ENCODE results near the gene LIX1L. TPM values are rescaled to one million over a fixed set of nuclear protein-coding genes. Genes with fewer than 3 reads are reported as not detected.

The LIX1L gene
- total RNA-seq, 1 donor from 2014 or later = 39.4 TPM

DNA sequence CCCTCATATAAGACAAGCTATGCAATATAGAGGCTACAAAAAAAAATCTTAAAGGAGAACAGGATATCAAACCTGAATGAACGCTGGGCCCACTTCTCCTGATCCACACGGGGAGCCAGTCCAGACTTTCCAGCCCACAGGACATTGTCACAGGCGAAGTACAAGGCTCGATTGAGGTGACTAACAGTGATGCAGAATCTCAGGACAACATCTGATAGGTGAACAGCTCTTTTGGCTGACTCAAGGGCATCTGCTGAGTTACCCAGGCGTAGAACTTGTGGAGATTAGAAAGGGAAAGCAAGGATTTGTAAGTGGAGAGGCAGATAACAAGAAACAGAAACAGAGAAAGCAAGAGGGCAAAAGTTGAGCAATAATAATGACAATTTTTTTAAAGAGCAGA lies 41.1 kb downstream of the LIX1L start:
- H3K9me3 Mint-ChIP-seq = no peaks in the 10 kb centered on the region
- DNase-seq (ENCODE audit: low spot score) = no peak
- no peaks in the 10 kb centered on the region for H3K27me3 Mint-ChIP-seq (ENCODE audit: low read depth)
- H3K27ac Mint-ChIP-seq = peak overlapping the region; percentile 43
- intact Hi-C loops (cut with micrococcal nuclease) = loop anchor here (5.0 kb wide), 1 partner anchor 81 kb away; the partner anchor contains the start of gene TXNIP
- H3K4me1 Mint-ChIP-seq (ENCODE audit: low read depth) = peaks cover 35% of the 10 kb centered on the region
- peaks cover 34% of the 10 kb centered on the region for H3K36me3 Mint-ChIP-seq (ENCODE audit: low read depth)
- H3K4me3 Mint-ChIP-seq (ENCODE audit: low read depth) = peak overlapping the region; percentile 74

DNA sequence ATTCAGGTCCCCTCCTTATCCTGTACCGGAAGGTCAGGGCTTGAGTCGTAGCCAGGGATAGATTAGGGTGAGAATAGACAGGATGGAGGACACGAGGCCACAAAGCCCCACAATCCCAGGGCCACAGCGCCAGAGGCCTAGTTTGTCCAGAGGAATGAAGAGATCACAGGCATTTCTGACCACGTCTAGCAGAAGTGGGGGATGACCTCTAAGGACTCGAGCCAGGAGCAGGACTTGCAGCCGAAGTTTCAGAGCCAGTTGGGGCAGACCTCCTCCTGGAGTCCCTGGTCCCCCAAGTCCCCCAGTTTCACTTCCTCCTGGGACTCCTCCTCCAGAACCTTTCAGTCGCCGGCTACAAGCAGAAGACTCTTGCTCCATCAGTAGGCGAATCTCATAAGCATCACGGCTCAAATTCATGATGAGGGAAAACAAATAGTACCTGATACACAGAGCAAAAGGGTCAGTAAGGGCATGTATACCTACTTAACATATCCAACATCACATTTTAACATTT lies 45.6 kb downstream of the LIX1L start:
- intact Hi-C loops (cut with micrococcal nuclease) = loop anchor here (5.0 kb wide), 1 partner anchor 65 kb away; the partner anchor contains the start of gene NUDT17
- Mint-ChIP-seq H3K27ac (no peak overlapping the region), H3K4me1 (ENCODE audit: low read depth) (peaks cover 20% of the 10 kb centered on the region), H3K27me3 (ENCODE audit: low read depth) (no peaks in the 10 kb centered on the region), H3K9me3 (no peaks in the 10 kb centered on the region), H3K4me3 (ENCODE audit: low read depth) (no peak overlapping the region), H3K36me3 (ENCODE audit: low read depth) (peaks cover 32% of the 10 kb centered on the region)
- no peak for DNase-seq (ENCODE audit: low spot score)

DNA sequence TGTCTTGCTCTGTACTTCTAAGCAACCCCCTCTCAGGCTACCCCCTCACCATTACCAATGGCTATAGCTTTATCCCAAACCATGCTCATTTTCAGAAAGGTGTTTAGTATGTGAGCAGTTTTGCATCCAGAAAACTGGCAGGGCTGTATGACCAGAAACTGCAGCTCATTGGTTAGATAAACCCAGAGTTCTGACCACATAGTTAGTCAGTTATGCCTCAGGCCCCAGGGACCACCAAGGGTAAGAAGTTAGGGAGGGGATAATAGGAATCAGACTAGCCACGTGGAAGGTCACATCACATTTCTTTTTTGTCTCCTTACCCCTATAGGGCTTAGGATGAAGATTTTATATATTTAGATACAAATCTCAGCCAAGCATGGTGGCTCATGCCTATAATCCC lies 49.2 kb downstream of the LIX1L start:
- no peak overlapping the region for H3K27ac Mint-ChIP-seq

GRCh38 chr1:145906954-145907753 lies 50.7 kb downstream of the LIX1L start:
- no peak for DNase-seq (ENCODE audit: low spot score)
- intact Hi-C loops (cut with micrococcal nuclease) = no loop called here
- H3K4me1 Mint-ChIP-seq (ENCODE audit: low read depth) = peaks cover 7% of the 10 kb centered on the region
- no peaks in the 10 kb centered on the region for H3K27me3 Mint-ChIP-seq (ENCODE audit: low read depth)
- H3K9me3 Mint-ChIP-seq = no peaks in the 10 kb centered on the region
- no peak overlapping the region for H3K27ac Mint-ChIP-seq
- peaks cover 10% of the 10 kb centered on the region for H3K36me3 Mint-ChIP-seq (ENCODE audit: low read depth)
- no peak overlapping the region for H3K4me3 Mint-ChIP-seq (ENCODE audit: low read depth)

More for the DNA sequence above, 49.2 kb downstream of the LIX1L start:
- no peaks in the 10 kb centered on the region for H3K27me3 Mint-ChIP-seq (ENCODE audit: low read depth)
- peaks cover 9% of the 10 kb centered on the region for H3K4me1 Mint-ChIP-seq (ENCODE audit: low read depth)
- no peak for DNase-seq (ENCODE audit: low spot score)
- intact Hi-C loops (cut with micrococcal nuclease) = no loop called here
- no peak overlapping the region for H3K4me3 Mint-ChIP-seq (ENCODE audit: low read depth)
- peaks cover 13% of the 10 kb centered on the region for H3K36me3 Mint-ChIP-seq (ENCODE audit: low read depth)
- no peaks in the 10 kb centered on the region for H3K9me3 Mint-ChIP-seq

DNA sequence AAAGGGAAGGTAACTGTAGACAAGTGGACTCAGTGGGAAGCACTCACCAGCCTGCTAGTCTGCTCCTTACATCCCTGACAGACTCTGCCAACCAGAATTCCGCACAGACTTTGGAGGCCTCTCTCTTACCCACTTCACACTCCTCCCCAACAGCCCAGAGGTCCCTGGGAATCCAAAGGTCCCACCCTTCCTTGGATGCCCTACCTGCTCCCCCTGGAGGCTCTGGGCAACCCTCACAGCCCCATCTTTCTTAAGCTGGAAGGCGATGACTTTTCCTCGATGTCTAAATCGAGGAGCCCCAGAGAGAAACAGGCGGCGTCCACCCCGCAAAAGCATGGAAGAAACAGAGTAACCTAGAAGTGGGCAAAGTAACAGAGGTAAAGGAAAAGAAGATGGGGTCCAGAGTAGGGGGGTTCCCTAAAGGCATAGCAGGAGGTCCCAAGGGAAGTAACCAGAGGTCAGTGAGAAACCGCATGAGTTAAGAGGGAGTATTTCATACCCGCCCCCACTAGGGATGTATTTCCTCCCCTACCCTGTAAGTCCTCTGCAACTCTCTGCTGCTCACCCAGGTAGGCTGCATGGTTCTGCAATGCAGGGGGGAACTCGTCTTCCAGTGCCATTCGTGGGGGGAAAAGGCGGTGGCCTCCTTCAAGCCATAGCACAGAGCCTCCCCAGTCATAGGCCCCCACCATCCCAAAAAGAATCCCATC lies 56.4 kb downstream of the LIX1L start:
- Mint-ChIP-seq H3K36me3 (ENCODE audit: low read depth) (no peaks in the 10 kb centered on the region), H3K4me3 (ENCODE audit: low read depth) (no peak overlapping the region), H3K27me3 (ENCODE audit: low read depth) (no peaks in the 10 kb centered on the region), H3K27ac (no peak overlapping the region), H3K9me3 (no peaks in the 10 kb centered on the region), H3K4me1 (ENCODE audit: low read depth) (no peaks in the 10 kb centered on the region)
- intact Hi-C loops (cut with micrococcal nuclease) = no loop called here
- no peak for DNase-seq (ENCODE audit: low spot score)

DNA sequence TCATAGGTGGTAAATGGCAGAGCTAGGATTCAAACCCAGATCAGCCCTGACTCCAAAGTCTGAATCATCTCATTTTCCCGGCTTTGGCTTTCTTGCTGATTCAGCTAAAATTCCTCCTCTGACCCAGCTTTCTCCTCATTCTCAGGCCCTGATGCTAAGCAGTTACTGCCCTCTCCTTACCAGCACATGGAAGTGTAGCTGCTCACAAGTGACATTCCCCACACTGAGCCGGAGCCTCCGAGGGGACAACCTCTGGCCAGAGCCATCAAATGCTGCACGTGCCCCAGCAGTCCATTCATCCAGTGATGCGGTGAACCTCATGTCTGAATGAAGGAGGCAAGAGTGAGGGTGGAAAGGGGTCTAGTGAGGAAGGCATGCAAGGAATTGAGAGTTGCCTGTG lies 59.1 kb downstream of the LIX1L start:
- Mint-ChIP-seq H3K27ac (no peak overlapping the region), H3K4me1 (ENCODE audit: low read depth) (no peaks in the 10 kb centered on the region), H3K4me3 (ENCODE audit: low read depth) (no peak overlapping the region), H3K9me3 (no peaks in the 10 kb centered on the region), H3K27me3 (ENCODE audit: low read depth) (no peaks in the 10 kb centered on the region), H3K36me3 (ENCODE audit: low read depth) (no peaks in the 10 kb centered on the region)
- DNase-seq (ENCODE audit: low spot score) = no peak
- intact Hi-C loops (cut with micrococcal nuclease) = no loop called here

DNA sequence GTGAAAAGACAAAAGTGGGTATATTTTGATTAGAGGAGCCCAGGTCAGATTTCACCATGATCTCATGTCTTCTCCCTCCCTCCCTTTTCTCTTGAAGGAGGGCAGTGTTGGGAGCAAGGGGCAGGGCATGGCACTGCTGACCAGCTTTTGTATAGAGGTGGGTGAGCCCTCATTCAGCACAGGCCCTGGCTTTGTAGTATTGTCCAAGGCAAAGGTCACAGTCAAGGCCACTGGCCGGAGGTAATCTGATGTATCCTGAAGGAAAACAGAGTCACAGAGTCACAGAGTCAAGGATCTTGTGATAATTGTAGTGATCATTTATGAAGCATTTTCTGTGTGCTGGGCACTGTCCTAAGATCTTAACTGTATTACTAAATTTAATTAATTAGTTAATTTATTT lies 59.8 kb downstream of the LIX1L start:
- intact Hi-C loops (cut with micrococcal nuclease) = no loop called here
- Mint-ChIP-seq H3K4me1 (ENCODE audit: low read depth) (no peaks in the 10 kb centered on the region), H3K9me3 (no peaks in the 10 kb centered on the region), H3K36me3 (ENCODE audit: low read depth) (no peaks in the 10 kb centered on the region), H3K4me3 (ENCODE audit: low read depth) (no peak overlapping the region), H3K27me3 (ENCODE audit: low read depth) (peaks cover 2% of the 10 kb centered on the region), H3K27ac (no peak overlapping the region)
- DNase-seq (ENCODE audit: low spot score) = no peak

DNA sequence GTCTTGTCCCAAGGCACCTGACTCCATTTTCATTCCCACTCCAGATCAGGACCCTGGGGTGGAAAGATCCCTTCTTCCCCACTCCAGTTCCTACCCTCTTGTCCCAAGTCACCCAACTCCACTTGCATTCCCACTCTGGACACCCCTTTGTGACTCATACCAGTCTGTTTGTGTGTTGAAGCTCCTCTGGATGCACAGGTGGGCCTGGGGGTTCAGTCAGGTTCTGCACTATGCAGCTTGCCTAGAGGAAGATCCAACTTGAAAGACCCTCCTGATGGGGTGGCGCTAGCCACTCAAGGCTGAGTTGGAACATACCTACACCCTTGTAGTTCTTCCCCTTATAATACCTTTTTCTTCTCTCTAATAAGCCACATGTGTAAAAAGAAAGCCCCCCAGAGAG lies 62.3 kb downstream of the LIX1L start:
- DNase-seq (ENCODE audit: low spot score) = no peak
- H3K27ac Mint-ChIP-seq = no peak overlapping the region
- H3K9me3 Mint-ChIP-seq = no peaks in the 10 kb centered on the region
- no peak overlapping the region for H3K4me3 Mint-ChIP-seq (ENCODE audit: low read depth)
- peaks cover 2% of the 10 kb centered on the region for H3K27me3 Mint-ChIP-seq (ENCODE audit: low read depth)
- H3K4me1 Mint-ChIP-seq (ENCODE audit: low read depth) = no peaks in the 10 kb centered on the region
- intact Hi-C loops (cut with micrococcal nuclease) = no loop called here
- H3K36me3 Mint-ChIP-seq (ENCODE audit: low read depth) = no peaks in the 10 kb centered on the region

GRCh38 chr1:145893306-145894055 lies 64.3 kb downstream of the LIX1L start:
- intact Hi-C loops (cut with micrococcal nuclease) = loop anchor here (2.0 kb wide), 1 partner anchor 119 kb away; no protein-coding TSS in a partner anchor
- H3K27ac Mint-ChIP-seq = no peak overlapping the region
- H3K27me3 Mint-ChIP-seq (ENCODE audit: low read depth) = peaks cover 2% of the 10 kb centered on the region
- no peak overlapping the region for H3K4me3 Mint-ChIP-seq (ENCODE audit: low read depth)
- no peaks in the 10 kb centered on the region for H3K4me1 Mint-ChIP-seq (ENCODE audit: low read depth)
- no peaks in the 10 kb centered on the region for H3K36me3 Mint-ChIP-seq (ENCODE audit: low read depth)
- no peak for DNase-seq (ENCODE audit: low spot score)
- H3K9me3 Mint-ChIP-seq = no peaks in the 10 kb centered on the region

DNA sequence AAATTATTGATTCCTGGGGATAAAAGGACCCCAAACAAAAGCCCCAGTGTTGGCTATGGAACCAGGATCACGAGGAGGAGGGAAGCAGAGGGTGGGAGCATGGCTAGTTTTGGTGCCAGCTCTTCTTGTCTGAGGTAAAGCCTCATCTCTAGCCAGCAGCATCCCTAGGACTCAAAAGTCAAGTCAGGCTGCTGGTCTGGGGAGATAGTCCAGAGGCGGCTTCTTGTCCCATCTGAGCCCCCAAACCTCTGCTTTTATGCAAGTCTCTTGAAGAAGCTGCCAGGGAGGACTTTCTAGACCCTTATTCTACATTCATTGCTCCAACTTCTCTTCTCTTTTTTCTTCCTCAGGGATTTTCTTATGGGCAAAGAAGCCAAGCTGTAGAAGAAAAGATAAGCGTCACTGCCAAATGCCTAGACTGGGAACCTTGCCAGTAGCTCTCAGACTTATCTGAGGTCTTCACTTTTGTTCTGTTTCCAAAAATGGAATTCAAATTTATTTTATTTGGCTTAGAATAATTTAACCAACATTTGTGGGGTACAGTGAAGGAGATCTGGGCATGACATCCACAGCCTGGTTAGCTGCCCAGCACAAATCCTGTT lies 65.2 kb downstream of the LIX1L start:
- no peak overlapping the region for H3K4me3 Mint-ChIP-seq (ENCODE audit: low read depth)
- H3K27me3 Mint-ChIP-seq (ENCODE audit: low read depth) = peaks cover 2% of the 10 kb centered on the region
- H3K36me3 Mint-ChIP-seq (ENCODE audit: low read depth) = no peaks in the 10 kb centered on the region
- no peak for DNase-seq (ENCODE audit: low spot score)
- H3K9me3 Mint-ChIP-seq = no peaks in the 10 kb centered on the region
- H3K4me1 Mint-ChIP-seq (ENCODE audit: low read depth) = no peaks in the 10 kb centered on the region
- intact Hi-C loops (cut with micrococcal nuclease) = loop anchor here (1.0 to 2.0 kb wide), 2 partner anchors 115 to 120 kb away; no protein-coding TSS in a partner anchor
- H3K27ac Mint-ChIP-seq = no peak overlapping the region

DNA sequence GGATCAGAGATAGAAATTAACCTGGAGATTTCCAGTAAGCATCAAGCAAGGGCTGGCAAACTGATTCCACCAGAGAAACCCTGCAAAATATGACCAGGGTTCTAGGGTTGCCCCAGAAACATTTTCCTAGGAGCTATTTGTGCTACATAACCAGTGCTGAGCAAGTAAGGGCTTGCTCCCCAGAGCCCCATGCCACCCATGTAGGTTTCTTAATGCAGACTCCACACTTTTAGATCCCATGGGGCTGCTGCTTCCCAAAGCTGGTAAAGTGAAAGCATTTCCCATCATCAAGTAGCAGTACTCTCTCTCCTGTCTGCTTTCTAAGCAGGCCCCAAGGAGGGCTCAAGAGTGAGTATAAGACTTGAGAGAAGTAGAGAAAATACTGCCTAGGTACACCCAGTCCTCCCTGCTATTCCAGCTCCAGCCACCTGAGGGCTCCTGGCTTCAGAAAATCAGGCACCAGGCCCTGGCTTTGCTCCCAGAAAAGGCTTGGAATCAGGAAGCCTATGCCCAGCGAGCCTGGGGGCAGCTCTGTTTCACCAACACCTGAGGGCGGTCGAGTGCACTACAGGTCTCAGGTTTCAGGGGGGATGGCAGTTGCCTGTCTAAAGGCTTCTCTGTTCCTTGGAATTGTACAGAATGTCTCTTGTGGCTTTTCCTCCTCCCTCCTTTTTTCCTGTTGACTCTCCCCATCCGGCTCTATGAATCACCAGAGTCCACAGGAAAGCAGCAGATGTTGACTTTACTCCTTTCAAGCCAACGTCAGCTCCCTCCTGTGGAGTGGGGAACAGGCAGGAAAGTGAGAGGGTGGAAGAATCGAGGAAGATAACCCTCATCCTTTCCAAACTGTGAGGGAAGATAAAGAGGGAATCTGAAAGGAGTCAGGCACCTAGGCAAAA lies 66.0 kb downstream of the LIX1L start:
- Mint-ChIP-seq H3K4me3 (ENCODE audit: low read depth) (no peak overlapping the region), H3K4me1 (ENCODE audit: low read depth) (peaks cover under 1% of the 10 kb centered on the region), H3K27me3 (ENCODE audit: low read depth) (peaks cover 2% of the 10 kb centered on the region), H3K36me3 (ENCODE audit: low read depth) (no peaks in the 10 kb centered on the region), H3K27ac (no peak overlapping the region), H3K9me3 (no peaks in the 10 kb centered on the region)
- peak; percentile 22 for DNase-seq (ENCODE audit: low spot score)
- intact Hi-C loops (cut with micrococcal nuclease) = loop anchor here (1.0 to 2.0 kb wide), 3 partner anchors 18 to 121 kb away; partner anchors contain the start of gene ITGA10

Data from activated T-helper 2 cell treated with anti-CD3 and anti-CD28 coated beads, Interferon-gamma antibody, Interleukin-2, Interleukin-4, amounts not matched to agents 10 μg/mL and 5 μg/mL and 100 μg/mL, durations not matched to agents 14 hours and 24 hours and 36 hours (primary cell).